Measurements from ENCODE around the gene LMNTD1.

Gene LMNTD1

DNA sequence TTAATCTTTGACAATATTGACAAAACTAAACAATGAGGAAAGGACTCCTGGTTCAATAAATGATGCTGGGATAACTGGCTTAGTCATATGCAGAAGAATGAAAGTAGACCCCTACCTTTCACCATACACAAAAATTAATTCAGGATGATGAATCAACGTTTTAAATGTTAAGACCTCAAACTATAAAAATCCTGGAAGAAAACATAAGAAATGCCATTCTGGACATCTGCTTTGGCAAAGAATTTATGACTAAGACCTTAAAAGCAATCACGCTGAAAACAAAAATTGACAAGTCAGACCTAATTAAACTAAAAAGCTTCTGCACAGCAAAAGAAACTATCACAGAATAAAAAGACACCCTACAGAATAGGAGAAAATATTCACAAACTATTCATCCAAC, 97.4 kb downstream of the LMNTD1 start:
- Histone ChIP-seq H3K4me3 (ENCODE audit: low read depth, low read length, poor library complexity, severe bottlenecking) (no peak overlapping the region), H3K9me2 (ENCODE audit: low read depth, low read length) (no peaks in the 10 kb centered on the region), H4K20me1 (ENCODE audit: insufficient read depth, low read length) (no peaks in the 10 kb centered on the region), H3F3A (ENCODE audit: insufficient read depth, low read length) (no peaks in the 10 kb centered on the region), H3K4me2 (ENCODE audit: low read length) (no peak overlapping the region), H3K79me2 (ENCODE audit: insufficient read depth, low read length) (no peaks in the 10 kb centered on the region), H3K9ac (ENCODE audit: low read length) (no peak overlapping the region), H3K4me1 (ENCODE audit: insufficient read depth, low read length, severe bottlenecking) (peaks cover 5% of the 10 kb centered on the region), H3K36me3 (ENCODE audit: insufficient read depth, low read length) (no peaks in the 10 kb centered on the region), H3K27ac (ENCODE audit: low read depth, low read length, poor library complexity, severe bottlenecking) (no peak overlapping the region), H2AFZ (ENCODE audit: low read length) (no peak overlapping the region), H3K27me3 (ENCODE audit: insufficient read depth, low read length) (no peaks in the 10 kb centered on the region), H3K9me3 (ENCODE audit: low read length) (no peaks in the 10 kb centered on the region)
- TF ChIP-seq EZH2 (IDR thresholded peaks at IDR 0.05; ENCODE audit: borderline replicate concordance, low read length) = no peak
- TF ChIP-seq, protein P1, sequence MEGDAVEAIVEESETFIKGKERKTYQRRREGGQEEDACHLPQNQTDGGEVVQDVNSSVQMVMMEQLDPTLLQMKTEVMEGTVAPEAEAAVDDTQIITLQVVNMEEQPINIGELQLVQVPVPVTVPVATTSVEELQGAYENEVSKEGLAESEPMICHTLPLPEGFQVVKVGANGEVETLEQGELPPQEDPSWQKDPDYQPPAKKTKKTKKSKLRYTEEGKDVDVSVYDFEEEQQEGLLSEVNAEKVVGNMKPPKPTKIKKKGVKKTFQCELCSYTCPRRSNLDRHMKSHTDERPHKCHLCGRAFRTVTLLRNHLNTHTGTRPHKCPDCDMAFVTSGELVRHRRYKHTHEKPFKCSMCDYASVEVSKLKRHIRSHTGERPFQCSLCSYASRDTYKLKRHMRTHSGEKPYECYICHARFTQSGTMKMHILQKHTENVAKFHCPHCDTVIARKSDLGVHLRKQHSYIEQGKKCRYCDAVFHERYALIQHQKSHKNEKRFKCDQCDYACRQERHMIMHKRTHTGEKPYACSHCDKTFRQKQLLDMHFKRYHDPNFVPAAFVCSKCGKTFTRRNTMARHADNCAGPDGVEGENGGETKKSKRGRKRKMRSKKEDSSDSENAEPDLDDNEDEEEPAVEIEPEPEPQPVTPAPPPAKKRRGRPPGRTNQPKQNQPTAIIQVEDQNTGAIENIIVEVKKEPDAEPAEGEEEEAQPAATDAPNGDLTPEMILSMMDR (IDR thresholded peaks at IDR 0.05; ENCODE audit: low read length) = no peak

DNA sequence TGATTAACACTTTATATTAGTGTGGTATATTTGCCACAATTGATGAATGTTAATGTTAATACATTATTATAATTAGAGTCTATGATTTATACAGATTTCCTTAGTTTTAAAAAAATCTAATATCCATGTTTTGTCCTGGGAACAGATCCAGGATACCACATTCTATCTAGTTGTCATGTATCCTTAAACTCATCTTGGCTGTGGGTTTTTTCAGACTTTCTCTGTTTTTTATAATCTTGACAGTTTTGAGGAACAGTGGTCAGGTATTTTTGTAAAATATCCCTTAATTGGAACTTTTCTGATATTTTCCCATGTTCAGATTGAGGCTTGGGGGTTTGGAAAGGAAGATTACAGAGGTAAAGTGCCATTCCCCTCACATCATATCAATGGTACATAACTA, 104.1 kb downstream of the LMNTD1 start:
- no peaks in the 10 kb centered on the region for H4K20me1 ChIP-seq (ENCODE audit: insufficient read depth, low read length)

DNA sequence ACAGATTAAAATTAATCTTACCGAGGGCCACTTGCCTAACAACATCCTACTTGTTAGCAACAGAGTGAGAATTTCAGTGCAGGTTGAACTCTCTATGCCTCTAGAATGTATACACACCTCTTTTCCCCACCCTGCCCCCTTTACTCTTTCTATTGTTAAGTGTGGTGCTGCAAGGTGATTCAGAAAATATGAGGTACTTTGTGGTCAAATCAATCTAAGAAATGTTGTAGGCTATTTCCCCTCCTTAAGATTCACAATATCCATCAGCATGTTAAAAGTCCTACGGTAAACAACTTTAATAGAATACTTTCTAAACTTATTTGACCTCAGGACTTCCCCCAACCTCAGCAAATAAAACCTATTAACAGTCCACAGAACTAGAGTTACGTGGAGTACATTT, 106.0 kb downstream of the LMNTD1 start:
- no peaks in the 10 kb centered on the region for H3F3A ChIP-seq (ENCODE audit: insufficient read depth, low read length)
- no peaks in the 10 kb centered on the region for H3K9me2 ChIP-seq (ENCODE audit: low read depth, low read length)
- no peak overlapping the region for H3K27ac ChIP-seq (ENCODE audit: low read depth, low read length, poor library complexity, severe bottlenecking)
- TF ChIP-seq, protein P1 (IDR thresholded peaks at IDR 0.05; ENCODE audit: low read length) = no peak
- no peak for TF ChIP-seq EZH2 (IDR thresholded peaks at IDR 0.05; ENCODE audit: borderline replicate concordance, low read length)
- H3K27me3 ChIP-seq (ENCODE audit: insufficient read depth, low read length) = no peaks in the 10 kb centered on the region
- H3K4me3 ChIP-seq (ENCODE audit: low read depth, low read length, poor library complexity, severe bottlenecking) = no peak overlapping the region
- no peaks in the 10 kb centered on the region for H3K4me1 ChIP-seq (ENCODE audit: insufficient read depth, low read length, severe bottlenecking)
- H3K9ac ChIP-seq (ENCODE audit: low read length) = no peak overlapping the region
- no peak overlapping the region for H2AFZ ChIP-seq (ENCODE audit: low read length)
- H3K36me3 ChIP-seq (ENCODE audit: insufficient read depth, low read length) = no peaks in the 10 kb centered on the region
- no peaks in the 10 kb centered on the region for H3K79me2 ChIP-seq (ENCODE audit: insufficient read depth, low read length)
- H3K9me3 ChIP-seq (ENCODE audit: low read length) = no peaks in the 10 kb centered on the region
- H4K20me1 ChIP-seq (ENCODE audit: insufficient read depth, low read length) = no peaks in the 10 kb centered on the region
- H3K4me2 ChIP-seq (ENCODE audit: low read length) = no peak overlapping the region

More for the DNA sequence above, 104.1 kb downstream of the LMNTD1 start:
- H3K4me2 ChIP-seq (ENCODE audit: low read length) = no peak overlapping the region
- no peaks in the 10 kb centered on the region for H3K9me3 ChIP-seq (ENCODE audit: low read length)
- H3K79me2 ChIP-seq (ENCODE audit: insufficient read depth, low read length) = no peaks in the 10 kb centered on the region
- no peak overlapping the region for H2AFZ ChIP-seq (ENCODE audit: low read length)
- no peaks in the 10 kb centered on the region for H3K36me3 ChIP-seq (ENCODE audit: insufficient read depth, low read length)
- no peaks in the 10 kb centered on the region for H3K9me2 ChIP-seq (ENCODE audit: low read depth, low read length)
- no peak overlapping the region for H3K27ac ChIP-seq (ENCODE audit: low read depth, low read length, poor library complexity, severe bottlenecking)
- no peaks in the 10 kb centered on the region for H3K27me3 ChIP-seq (ENCODE audit: insufficient read depth, low read length)
- no peaks in the 10 kb centered on the region for H3F3A ChIP-seq (ENCODE audit: insufficient read depth, low read length)
- H3K9ac ChIP-seq (ENCODE audit: low read length) = no peak overlapping the region
- H3K4me1 ChIP-seq (ENCODE audit: insufficient read depth, low read length, severe bottlenecking) = no peaks in the 10 kb centered on the region
- H3K4me3 ChIP-seq (ENCODE audit: low read depth, low read length, poor library complexity, severe bottlenecking) = no peak overlapping the region
- no peak for TF ChIP-seq EZH2 (IDR thresholded peaks at IDR 0.05; ENCODE audit: borderline replicate concordance, low read length)
- TF ChIP-seq, protein P1 (IDR thresholded peaks at IDR 0.05; ENCODE audit: low read length) = no peak

Measured in OCI-LY1 (cell line).